Hepatocyte (in vitro differentiated cells): ENCODE results near the gene KDM4C.

Source experiments
- EZH2 ChIP-seq: fragments of 200-600 bp; sonication (generic); IDR thresholded peaks from 2 replicates; pipeline ENCODE4 v1.6.1; 2016; ENCODE audit warnings: antibody characterized with exemption, mild to moderate bottlenecking, borderline replicate concordance
- EZH2phosphoT487 ChIP-seq: fragments of 200-600 bp; sonication (generic); IDR thresholded peaks from one replicate; pipeline ENCODE4 v1.6.1; 2018; ENCODE audit warnings: antibody characterized with exemption, mild to moderate bottlenecking, low read depth, moderate library complexity; ENCODE audit not compliant: unreplicated experiment, severe bottlenecking
- TF ChIP-seq, protein P1 (sequence below): fragments of 200-600 bp; sonication (generic); IDR thresholded peaks from 2 replicates; pipeline ENCODE4 v1.5.1; 2016; ENCODE audit warnings: antibody characterized with exemption, mild to moderate bottlenecking; ENCODE audit not compliant: poor library complexity

DNA sequence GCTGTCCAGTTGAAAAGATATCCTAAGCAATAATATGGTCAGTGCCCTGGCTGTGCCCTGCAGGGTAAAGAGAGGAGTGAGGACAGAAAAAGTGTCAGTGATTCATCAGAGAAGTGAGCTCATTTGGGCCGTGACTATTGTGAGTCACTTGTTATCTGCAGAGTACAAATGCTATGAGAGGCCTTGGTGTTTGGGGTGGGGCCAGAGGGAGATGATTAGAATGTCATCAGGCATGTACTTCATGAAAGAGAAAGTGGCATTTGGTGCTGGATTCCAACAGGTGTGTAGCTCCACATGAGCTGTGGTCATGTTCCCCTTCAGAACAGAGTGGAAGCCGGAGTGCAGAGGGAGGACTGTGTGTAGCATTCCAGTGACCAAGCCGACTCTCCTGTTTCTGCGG, 174.1 kb downstream of the KDM4C start:
- TF ChIP-seq EZH2 (no peak), EZH2phosphoT487 (no peak)
- TF ChIP-seq, protein P1, sequence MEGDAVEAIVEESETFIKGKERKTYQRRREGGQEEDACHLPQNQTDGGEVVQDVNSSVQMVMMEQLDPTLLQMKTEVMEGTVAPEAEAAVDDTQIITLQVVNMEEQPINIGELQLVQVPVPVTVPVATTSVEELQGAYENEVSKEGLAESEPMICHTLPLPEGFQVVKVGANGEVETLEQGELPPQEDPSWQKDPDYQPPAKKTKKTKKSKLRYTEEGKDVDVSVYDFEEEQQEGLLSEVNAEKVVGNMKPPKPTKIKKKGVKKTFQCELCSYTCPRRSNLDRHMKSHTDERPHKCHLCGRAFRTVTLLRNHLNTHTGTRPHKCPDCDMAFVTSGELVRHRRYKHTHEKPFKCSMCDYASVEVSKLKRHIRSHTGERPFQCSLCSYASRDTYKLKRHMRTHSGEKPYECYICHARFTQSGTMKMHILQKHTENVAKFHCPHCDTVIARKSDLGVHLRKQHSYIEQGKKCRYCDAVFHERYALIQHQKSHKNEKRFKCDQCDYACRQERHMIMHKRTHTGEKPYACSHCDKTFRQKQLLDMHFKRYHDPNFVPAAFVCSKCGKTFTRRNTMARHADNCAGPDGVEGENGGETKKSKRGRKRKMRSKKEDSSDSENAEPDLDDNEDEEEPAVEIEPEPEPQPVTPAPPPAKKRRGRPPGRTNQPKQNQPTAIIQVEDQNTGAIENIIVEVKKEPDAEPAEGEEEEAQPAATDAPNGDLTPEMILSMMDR = no peak
